HG02678 (cell line): ENCODE measurements around the gene COX14.
A peak's percentile ranks its signal among the peaks of the same experiment; 100 is the strongest.
"Not testable (repeated sequence)": the region's sequence is repeated elsewhere in the genome, so short reads cannot be mapped to it uniquely, and the experiment has no call there.

ENCODE experiments used
- ATAC-seq: cut with Tn5 transposase; IDR thresholded peaks from one replicate; pipeline ENCODE4 v1.9.1; 2021; ENCODE audit warnings: mild to moderate bottlenecking, moderate library complexity; ENCODE audit not compliant: unreplicated experiment

Gene COX14

DNA sequence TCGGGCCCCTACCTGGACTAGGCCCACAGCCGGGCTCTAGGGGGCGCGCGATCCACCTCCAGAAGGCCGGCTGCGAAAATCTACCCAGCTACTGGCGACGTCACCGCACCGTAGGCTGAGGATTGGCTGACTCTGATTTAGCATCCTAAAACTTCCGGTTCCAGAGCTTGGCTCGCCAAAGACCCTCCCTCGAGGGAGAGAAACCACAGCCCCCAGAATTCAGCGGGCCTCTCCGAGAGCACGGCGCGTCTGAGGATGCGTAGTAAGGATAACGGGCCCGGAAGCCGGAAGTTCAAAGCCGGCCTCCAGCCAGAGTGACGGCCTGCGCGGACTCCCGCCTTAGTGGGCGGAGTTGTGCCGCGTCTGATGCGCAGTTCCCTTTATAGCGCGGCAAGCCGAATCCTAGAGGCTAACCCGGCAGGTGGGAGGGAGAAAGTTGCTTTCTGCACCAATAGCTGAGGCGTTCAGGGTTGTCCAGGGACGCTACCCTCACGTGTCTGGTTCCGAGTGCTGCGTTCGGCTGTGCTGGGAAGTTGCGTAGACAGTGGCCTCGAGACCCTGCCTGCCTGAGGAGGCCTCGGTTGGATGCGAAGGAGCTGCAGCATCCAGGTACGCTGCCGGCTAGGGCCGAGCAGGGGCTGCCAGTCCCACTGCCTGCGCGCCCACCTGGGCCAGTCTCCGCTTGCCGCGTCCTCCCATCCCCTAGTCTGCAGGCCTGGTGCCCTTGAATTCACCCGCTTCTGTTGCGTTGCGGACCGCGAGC is at the start of gene COX14:
COX14 (plus strand) TSS at position 544 of the 763 bp plus-strand sequence. CDS start 7,808 bp downstream, outside the sequence.
- ATAC-seq, result peak; percentile 77

DNA sequence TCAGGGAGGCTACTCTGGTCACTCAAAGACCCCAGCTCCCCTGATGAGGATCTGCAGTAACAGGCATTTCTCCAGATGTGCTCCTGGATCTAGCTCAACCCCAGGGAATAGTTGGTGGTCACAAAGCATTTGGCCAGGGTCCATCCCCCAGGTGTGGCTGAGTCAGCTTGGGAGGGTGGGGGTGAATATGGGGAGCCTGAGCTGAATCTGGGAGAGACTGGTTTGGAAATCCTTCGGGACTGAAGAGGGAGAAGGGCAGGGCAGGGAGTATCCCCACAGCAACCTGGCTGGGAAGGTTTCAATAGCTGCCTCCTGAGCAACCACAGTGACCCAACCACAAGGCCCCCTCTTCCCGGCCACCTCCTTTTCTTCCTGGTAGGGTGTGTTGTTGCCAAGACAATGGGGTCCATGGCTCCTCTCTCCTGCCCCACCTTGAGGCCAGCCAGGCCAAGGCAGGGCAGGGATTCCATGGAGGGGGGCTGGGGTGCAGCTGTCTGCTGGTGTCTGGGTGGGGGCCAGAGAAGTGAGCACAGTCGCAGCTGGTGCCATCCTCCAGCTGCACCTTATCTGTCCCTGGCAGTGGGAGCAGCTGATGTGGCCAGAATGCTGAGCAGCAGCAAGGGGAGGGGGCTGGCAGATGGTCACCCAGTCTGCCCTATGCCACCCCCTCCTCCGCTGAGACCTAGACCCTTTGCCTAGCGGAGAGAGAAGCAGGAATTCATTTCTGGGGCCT is 49.1 kb upstream of the COX14 start:
- ATAC-seq, result no peak

DNA sequence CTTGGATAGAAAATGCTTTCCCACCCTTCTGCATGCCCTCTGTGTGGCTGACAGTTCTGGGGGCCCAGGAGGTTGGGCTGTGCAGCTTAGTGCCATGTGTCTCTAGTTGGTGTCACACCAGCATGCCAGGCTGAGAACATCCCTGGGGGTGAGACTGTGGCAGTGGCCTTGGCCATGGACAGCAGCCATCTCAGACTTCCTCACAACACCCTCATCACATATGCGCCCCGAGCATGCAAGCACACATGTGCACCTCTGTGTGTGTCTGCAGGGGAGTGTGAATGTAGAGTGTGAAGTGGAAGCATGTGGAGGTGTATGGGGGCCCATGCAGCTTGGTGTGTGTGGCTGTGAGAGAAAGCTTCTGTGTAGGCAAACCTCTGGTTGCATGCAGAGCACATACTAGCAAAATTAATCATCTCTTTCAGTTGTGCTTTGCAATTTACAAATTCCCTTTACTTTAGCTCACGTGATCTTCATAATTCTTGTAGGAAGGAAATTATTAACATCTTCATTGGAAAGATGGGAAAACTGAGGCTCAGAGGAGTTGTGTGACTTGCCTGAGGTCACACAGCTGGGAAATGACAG is 46.2 kb upstream of the COX14 start:
- no peak for ATAC-seq

DNA sequence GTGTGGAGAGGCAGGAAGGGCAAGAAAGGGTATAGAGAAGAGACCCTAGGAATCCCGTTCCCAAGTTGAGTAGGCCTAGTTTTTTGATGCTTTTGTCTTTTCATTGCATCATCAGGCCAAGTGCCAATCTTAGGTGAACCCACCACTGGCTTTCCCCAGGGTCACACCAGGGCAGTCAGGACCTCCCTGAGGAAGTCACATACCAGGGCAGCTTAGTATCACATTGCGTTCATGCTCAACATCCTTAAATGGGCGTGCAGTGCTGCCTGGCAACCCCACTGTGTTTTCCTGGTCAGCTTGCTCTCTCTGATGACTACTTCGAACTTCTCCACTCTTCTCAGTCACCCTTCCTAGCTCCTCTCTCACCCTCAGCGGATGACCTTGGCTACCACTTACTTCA is 45.6 kb upstream of the COX14 start:
- no peak for ATAC-seq

DNA sequence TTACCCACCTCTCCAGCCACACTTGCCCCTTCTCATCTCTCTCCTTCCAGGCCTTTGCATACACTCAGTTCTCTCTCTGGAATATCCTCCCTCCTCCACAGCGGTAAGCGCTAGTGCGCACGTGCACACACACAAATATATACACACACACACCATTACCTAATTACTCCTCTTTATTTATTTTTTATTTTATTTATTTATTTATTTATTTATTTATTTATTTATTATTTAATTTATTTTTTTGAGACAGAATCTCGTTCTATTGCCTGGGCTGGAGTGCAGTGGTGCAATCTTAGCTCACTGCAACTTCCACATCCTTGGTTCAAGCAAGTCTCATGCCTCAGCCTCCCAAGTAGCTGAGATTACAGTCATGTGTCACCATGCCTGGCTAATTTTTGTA is 43.0 kb upstream of the COX14 start:
- ATAC-seq, result no peak

DNA sequence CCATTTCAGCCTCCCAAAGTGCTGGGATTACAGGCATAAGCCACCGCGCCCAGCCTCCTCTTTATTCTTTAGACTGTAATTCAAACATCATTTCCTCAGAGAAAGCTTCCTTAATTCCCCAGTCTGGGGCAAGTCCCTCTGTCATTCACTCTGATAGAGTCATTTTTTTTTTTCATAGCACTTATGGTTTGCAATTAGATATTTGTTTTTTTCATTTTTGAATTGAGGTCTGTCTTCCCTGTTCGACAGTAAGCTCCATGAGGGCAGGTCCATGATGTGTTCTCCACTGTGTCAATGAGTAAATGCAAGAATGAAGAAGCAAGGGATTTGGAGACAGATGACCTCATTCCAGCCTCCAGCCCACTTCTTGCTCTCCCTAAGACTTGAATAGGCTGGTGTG is 42.5 kb upstream of the COX14 start:
- no peak for ATAC-seq

DNA sequence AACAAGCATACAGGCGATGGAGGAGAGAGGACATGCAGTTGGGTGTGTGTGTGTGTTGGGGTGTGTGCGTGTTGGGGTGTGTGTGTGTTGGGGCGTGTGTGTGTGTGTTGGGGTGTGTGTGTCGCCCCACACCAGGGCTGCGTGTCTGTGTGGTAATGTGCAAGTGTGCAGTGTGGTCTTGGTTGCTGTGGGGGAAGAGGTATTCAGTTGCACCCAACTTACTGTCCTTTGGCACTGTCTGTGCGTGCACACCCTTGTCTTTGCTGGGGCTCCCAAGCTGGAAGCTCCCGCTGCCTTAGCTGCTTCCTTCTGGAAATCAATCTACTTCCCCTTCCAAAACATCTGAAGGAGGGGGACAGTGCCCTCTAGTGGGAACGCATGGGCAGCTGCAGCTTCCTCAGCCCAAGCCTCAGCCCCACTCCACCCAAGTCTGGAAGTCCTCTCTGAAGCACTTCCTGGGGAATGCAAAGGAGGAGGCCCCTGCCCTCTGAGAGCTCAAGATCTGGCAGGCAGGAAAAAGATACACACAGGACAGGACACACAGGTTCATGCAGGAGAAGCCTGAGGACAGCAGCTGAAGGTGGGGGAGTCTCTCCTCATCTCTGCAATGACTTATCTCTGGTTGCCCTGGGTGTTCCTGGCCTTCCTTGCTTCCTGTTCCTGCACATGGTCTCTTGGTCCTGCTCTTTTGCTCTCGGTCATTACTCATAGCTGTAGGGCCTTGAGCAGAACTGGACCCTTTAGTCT is 41.5 kb upstream of the COX14 start:
- ATAC-seq, result no peak

DNA sequence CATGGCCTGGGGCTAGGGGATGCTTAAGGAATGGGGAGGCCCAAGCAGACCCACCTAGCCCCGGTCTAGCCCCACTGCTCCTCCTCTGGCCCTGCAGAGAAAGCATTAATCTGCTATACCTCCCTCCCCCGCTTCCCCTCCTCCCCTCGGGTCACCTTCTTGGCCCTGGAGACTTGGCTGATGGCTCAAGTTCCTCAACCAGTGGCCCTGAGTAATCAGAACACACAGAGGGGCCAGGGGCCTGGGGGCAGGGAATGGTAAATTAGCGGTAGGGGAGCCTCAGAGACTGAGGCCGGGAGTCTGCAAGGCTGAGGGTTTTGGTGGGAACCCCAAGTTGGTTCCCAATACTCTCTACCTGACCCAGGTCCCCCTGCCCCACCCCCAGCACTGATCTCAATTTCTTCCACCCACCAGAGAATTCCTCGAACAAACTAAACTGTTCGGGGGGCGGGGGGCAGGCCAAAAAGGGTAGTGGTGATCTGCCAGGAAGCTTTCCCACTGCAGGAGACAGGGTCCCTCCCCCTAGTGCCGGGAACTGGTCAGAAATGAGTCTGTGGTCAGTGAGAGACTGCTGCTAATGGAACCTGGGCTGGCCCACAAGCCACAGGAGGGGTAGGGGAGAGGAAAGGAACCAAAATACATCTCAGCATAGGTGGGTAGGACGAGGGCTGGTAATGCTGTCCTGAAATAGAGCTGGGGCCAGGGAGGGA is 39.7 kb upstream of the COX14 start:
- no peak for ATAC-seq

DNA sequence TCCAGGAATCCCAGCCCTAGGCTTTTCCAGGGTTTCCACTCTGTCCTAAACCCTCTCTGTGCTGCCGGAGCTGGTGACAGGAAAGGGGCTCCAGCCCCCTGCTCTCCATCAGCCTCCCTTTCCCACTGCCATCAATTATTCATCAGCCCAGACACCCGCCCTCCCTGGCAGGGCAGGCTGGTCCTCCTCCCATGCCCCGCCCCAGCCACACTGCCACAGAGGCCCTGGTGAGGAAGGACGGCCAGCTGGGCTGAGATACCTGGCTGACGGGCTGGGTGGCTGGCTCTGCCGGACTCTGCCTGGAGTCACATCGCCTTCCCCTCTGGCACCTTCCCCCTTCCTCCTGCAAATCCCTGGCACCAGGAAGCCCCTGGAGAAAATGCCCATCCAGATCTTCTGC is 38.8 kb upstream of the COX14 start:
- no peak for ATAC-seq

DNA sequence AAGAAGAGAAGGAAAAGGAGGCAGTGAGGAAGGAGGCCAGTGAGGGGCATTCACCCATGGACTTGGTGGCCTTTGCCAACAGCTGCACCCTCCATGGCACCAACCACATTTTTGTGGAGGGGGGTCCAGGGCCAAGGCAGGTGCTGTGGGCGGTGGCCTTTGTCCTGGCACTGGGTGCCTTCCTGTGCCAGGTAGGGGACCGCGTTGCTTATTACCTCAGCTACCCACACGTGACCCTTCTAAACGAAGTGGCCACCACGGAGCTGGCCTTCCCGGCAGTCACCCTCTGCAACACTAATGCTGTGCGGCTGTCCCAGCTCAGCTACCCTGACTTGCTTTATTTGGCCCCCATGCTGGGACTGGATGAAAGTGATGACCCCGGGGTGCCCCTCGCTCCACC is 38.3 kb upstream of the COX14 start:
- no peak for ATAC-seq

DNA sequence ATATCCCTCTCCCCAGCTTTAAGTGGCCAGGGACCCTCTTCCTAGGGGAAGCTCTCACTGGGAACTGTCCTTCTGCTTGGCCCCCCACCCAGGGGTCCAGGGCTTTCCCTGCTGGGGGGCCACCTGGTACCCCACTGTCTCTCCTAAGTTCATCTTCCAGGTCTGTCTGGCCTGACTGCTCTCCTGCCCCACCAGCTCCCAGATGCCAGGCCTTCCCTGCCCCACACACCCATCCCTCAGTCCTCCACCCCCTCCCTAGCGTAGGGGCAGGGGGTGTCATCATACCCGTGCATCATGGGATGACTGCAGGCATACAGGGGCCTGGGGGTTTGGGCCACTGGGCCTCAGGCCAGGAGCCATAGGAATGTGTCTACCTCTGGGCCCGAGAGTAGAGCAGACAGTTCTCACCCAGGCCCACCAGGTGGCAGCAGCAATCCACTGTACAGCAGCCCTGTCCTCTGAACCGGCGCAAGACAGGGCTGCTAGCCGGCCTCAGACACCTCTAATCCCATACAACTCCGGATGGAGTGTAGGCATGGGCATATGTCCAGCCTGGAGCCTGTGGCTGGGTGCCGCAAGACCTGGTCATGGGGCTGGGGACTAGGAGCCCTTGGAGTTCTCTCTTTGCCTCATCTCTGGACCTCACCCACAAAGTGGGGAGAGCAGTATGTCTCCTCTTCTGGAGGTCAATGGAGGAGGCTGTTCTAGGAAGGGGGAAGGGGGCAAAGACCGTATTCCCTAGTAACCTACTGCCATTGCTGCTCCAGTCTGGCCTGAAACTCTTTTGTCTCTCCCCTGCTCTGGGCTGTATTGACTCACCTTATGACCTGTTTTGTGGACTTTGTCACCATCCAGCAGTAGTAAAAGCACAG is 36.9 kb upstream of the COX14 start:
- peak; percentile 66 for ATAC-seq

DNA sequence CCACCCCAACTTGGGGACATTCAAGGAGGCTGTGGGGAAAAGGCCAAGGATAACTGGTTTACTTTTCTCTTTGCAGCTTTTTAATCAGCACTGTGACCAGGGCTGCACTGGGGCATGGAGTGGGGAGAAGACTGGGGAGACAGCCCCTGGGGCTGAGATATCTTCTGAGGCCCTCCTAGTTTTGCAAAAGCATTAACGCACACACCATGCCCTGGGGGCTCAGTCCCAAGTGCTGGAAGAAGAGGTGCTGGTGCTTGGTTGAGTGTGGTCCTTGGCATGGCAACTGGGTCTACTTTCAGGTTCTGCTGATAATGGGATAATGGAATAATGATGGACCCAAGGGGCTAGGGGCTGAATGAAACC is 36.2 kb upstream of the COX14 start:
- ATAC-seq, result no peak

DNA sequence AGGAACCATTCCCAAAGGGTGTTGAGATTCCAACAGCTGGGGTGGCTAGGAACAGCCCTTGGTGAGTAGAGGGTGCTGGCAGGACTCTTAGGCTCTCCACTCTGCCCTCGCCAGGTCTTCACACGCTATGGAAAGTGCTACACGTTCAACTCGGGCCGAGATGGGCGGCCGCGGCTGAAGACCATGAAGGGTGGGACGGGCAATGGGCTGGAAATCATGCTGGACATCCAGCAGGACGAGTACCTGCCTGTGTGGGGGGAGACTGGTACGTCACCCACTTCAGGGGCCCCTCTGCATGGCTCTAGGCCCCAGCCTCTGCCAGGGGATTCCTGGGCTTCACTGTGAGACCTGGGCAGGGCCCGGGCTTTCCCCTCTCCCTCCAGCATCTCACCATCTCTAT is 34.9 kb upstream of the COX14 start:
- ATAC-seq, result no peak

DNA sequence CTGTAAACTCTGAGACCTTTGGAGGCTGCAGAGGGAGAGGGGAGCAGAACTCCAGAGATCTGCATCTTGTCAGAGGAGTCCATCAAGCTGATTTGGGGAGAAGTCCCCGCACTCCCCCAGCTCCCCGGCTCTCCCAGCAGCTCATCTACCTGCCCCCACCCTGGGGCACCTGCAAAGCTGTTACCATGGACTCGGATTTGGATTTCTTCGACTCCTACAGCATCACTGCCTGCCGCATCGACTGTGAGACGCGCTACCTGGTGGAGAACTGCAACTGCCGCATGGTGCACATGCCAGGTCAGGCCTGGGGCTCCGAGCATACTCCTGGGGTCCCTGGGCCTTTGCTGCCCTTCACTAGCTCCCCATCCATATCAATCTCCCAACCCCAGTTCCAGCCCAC is 33.8 kb upstream of the COX14 start:
- ATAC-seq, result no peak

DNA sequence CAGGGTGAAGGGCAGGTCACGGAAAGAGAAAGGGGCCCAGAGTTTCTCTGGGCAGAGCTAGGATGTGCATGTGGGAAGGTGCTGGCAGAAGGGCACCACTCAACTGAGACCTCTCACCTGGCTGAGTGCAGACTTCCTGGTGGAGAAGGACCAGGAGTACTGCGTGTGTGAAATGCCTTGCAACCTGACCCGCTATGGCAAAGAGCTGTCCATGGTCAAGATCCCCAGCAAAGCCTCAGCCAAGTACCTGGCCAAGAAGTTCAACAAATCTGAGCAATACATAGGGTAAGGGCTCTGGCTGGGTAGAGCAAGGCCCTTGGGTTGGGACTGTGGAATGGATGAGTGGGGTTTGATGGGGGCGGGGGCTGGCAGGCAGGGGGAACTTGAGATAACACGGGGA is 32.3 kb upstream of the COX14 start:
- ATAC-seq, result no peak

DNA sequence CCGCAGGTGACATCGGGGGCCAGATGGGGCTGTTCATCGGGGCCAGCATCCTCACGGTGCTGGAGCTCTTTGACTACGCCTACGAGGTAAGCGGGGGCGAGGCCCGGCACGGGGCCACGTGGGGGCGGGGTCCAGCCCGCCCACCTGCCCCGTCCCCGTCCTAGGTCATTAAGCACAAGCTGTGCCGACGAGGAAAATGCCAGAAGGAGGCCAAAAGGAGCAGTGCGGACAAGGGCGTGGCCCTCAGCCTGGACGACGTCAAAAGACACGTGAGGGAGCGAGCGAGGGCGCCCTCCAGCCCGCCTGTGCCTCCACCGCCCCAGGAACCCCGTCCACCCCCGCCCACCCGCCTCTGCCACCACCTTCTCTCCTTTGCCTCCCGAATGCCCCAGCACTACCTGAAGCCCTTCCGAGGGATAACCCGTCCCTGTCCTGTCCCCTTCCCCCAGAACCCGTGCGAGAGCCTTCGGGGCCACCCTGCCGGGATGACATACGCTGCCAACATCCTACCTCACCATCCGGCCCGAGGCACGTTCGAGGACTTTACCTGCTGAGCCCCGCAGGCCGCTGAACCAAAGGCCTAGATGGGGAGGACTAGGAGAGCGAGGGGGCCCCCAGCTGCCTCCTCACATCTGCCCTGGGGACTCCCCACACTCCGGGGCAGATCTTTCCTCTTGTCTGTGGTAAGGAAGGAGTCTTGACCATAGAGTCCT is 30.8 kb upstream of the COX14 start:
- ATAC-seq, result no peak

DNA sequence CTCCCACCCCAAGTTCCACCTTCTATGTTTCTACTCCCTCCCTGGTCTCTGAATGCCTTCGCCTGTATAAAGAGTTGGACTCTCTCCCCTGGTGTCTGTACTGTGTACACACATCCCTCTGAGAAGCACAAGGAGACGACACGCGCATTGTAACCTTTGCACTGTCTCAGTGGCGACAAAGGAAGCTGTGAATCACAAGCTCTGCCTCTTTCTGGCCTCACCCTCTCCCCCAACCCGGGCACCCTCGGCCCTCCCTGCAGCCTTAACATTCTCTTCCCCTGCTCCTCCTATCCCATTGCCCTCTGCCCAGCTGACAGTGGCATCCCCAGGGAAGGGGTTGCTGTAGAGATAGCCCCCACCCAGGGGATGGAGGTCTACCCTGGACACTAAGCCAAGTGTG is 29.4 kb upstream of the COX14 start:
- ATAC-seq, result no peak

DNA sequence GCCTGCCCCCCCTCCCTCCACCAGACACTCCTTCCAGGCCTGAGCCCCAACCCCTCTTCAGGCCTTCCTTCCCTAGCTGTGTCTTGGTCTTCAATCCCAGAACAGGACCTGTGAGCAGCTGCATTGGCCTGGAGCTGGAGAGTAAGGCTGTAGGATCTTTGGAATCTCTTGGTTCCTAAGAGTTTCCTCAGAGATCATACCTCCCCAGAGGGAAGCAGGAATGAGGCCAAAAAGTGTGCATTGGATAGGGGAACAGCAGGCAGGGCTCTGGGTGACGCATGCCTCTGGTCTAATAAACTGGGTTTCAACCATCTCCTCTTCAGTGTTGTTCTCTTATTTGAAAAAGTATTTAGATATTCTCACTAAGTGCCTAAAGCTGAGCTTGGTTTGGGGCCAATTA is 28.7 kb upstream of the COX14 start:
- ATAC-seq, result no peak

DNA sequence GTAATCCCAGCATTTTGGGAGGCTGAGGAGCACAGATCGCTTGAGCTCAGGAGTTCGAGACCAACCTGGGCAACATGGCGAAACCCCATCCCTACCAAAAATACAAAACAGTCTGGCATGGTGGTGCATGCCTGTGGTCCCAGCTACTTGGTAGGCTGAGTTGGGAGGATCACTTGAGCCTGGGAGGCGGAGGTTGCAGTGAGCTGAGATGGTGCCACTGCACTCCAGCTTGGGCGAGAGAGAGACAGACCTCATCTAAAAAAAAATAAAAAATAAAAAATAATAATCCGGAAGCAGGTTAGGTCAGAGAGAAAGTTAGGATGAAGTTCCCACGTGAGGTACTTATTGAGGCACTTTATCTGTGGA is 27.6 kb upstream of the COX14 start:
- not testable (repeated sequence) for ATAC-seq
